Lower lobe of right lung (tissue), 2 donors: ENCODE results near the gene BANF2. TPM values are rescaled to one million over a fixed set of nuclear protein-coding genes. Genes with fewer than 3 reads are reported as not detected.
A peak's percentile ranks its signal among the peaks of the same experiment; 100 is the strongest.

Experiments used
- ATAC-seq, 2 donors: fragments of 200-7000 bp; cut with Tn5 transposase; one replicate each; pipeline ENCODE4 v1.9.1; 2020 to 2022; ENCODE audit warnings: mild to moderate bottlenecking in 2 of 2, moderate library complexity in 2 of 2
- DNase-seq: peaks from one replicate; pipeline ENCODE4 v3.0.0-alpha.2; 2020
- H3K27ac ChIP-seq: fragments of 200-600 bp; one replicate; pipeline ENCODE4 v1.8.0; 2022
- H3K27me3 ChIP-seq: fragments of 200-600 bp; one replicate; pipeline ENCODE4 v1.8.0; 2022; ENCODE audit warnings: low read depth
- H3K36me3 ChIP-seq: fragments of 200-600 bp; one replicate; pipeline ENCODE4 v1.8.0; 2022; ENCODE audit warnings: mild to moderate bottlenecking
- H3K4me1 ChIP-seq: fragments of 200-600 bp; one replicate; pipeline ENCODE4 v1.8.0; 2022
- H3K4me3 ChIP-seq: fragments of 200-600 bp; one replicate; pipeline ENCODE4 v1.8.0; 2022; ENCODE audit warnings: mild to moderate bottlenecking
- H3K9me3 ChIP-seq: fragments of 200-600 bp; one replicate; pipeline ENCODE4 v1.8.0; 2022
- intact Hi-C: fragments of 100-400 bp; cut with DNase I; formaldehyde crosslinking; loops from one replicate; pipeline ENCODE4 v1.11.0; 2022
- total RNA-seq: library from RNA; stranded (reverse); fragmentation: NEBNext Ultra II Directional; extraction: Animal tissue kit (Norgen Biotek cat#: 25700); gene quantifications from one replicate; pipeline ENCODE4 v1.2.1, GENCODE V29; 2021
- TF ChIP-seq, protein P1 (sequence below): fragments of 200-600 bp; IDR thresholded peaks from one replicate; pipeline ENCODE4 v1.8.0; 2022; ENCODE audit warnings: antibody characterized with exemption, mild to moderate bottlenecking
- donor health status: DM: no; HTN: yes; CAD: no; lungs with severe emphysema.

BANF2 gene
- total RNA-seq, 1 donor from 2014 or later: not detected

DNA sequence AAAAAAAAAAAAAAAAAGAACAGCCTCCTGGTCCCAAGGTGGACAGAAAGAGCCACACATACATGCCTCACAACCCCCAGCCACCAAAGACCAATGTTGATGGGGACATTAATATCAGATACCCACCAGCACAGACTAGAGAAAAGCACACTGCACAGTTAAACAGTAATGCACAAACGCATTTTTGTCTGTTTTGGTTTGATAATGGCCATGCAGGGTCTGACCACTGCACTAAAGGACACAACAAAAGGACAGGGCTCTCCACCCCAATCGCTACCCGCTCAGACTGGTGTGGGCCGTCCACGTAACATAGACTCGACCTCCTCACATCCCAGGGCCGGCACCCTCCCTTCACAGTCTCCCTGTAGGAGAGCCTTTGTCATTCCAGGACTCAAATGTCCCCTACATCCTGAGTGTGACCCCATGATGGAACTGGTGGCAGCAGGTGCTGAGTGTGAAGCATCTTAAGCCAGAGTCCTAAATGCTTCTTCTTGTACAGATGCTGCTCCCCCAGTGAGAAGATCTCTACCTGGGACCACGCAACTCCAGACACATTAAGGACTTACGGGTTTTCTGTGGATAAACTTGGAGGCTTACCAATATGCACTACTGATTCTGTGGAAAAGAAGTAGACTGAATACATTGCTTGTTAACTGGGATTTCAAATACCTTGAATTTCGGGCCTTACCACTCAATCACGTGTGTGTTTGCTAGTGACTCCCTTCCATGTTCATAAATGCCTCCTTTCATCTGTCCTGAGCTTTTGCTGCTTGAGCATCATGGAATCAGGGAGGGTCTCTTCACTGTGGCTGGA is 45.7 kb upstream of the BANF2 start:
- peaks cover 40% of the 10 kb centered on the region for H3K36me3 ChIP-seq
- no peak overlapping the region for H3K4me3 ChIP-seq
- H3K4me1 ChIP-seq: peaks cover 44% of the 10 kb centered on the region
- DNase-seq: no peak
- intact Hi-C loops: loop anchor here (10.0 kb wide), 1 partner anchor 241 kb away; no protein-coding TSS in a partner anchor
- no peak for ATAC-seq
- no peaks in the 10 kb centered on the region for H3K9me3 ChIP-seq
- no peak overlapping the region for H3K27ac ChIP-seq
- H3K27me3 ChIP-seq: no peaks in the 10 kb centered on the region
- TF ChIP-seq, protein P1, sequence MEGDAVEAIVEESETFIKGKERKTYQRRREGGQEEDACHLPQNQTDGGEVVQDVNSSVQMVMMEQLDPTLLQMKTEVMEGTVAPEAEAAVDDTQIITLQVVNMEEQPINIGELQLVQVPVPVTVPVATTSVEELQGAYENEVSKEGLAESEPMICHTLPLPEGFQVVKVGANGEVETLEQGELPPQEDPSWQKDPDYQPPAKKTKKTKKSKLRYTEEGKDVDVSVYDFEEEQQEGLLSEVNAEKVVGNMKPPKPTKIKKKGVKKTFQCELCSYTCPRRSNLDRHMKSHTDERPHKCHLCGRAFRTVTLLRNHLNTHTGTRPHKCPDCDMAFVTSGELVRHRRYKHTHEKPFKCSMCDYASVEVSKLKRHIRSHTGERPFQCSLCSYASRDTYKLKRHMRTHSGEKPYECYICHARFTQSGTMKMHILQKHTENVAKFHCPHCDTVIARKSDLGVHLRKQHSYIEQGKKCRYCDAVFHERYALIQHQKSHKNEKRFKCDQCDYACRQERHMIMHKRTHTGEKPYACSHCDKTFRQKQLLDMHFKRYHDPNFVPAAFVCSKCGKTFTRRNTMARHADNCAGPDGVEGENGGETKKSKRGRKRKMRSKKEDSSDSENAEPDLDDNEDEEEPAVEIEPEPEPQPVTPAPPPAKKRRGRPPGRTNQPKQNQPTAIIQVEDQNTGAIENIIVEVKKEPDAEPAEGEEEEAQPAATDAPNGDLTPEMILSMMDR: no peak

DNA sequence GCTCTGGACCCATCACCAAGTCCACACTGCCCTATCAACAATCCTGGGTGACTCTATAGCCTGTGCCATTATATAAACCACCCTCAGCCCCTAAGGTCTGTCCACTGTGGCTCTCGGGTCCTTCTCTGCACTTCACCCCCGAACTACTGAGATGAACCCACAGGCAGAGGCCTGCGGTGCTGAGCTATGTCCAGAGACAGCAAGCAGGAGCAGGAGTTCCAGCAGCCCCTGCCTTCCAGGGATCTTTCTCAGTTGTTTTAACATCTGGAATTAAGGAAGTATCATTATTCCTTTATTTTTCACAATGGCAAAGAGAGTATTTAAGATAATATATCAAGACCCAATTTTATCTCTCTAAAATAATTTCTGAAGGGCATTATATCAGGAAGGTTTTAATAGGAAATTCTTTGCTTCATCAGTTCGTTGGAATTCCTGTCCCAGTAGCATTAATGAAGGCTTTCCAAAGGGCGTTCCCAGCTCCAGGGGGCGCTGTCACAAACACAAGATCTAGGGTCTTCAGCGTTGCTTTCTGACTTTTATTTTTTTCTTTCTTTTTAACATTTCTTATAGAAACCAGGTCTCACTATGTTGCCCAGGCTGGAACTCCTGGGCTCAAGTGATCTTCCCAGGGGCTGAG is 45.0 kb upstream of the BANF2 start:
- Histone ChIP-seq H3K27ac (no peak overlapping the region), H3K4me3 (no peak overlapping the region), H3K27me3 (no peaks in the 10 kb centered on the region), H3K4me1 (peaks cover 37% of the 10 kb centered on the region), H3K9me3 (no peaks in the 10 kb centered on the region), H3K36me3 (peaks cover 43% of the 10 kb centered on the region)
- TF ChIP-seq, protein P1: peak; percentile 63
- ATAC-seq (no peak), DNase-seq (no peak)
- intact Hi-C loops: loop anchor here (10.0 kb wide), 1 partner anchor 240 kb away; no protein-coding TSS in a partner anchor

DNA sequence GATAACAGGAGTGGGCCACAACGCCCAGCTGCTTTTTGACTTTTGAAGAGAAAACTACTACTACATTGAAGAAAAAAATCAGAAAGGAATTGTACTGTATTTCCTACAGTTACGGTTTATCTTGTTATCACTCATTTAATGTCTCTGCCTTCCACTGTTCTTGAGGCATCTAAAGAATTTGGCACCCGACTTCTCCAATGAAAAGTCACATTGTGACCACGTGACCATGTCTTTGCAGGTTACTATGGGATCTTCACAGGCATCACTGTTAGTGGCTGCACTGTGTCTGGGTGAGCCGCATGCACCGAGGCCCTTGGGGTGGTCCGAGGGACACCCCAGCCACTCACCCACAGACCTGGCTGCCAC is 44.5 kb upstream of the BANF2 start:
- DNase-seq (no peak), ATAC-seq (no peak)
- TF ChIP-seq, protein P1: no peak
- Histone ChIP-seq H3K4me1 (peaks cover 32% of the 10 kb centered on the region), H3K36me3 (peaks cover 47% of the 10 kb centered on the region), H3K27ac (no peak overlapping the region), H3K9me3 (no peaks in the 10 kb centered on the region), H3K4me3 (no peak overlapping the region), H3K27me3 (no peaks in the 10 kb centered on the region)
- intact Hi-C loops: loop anchor here (10.0 kb wide), 1 partner anchor 240 kb away; no protein-coding TSS in a partner anchor

DNA sequence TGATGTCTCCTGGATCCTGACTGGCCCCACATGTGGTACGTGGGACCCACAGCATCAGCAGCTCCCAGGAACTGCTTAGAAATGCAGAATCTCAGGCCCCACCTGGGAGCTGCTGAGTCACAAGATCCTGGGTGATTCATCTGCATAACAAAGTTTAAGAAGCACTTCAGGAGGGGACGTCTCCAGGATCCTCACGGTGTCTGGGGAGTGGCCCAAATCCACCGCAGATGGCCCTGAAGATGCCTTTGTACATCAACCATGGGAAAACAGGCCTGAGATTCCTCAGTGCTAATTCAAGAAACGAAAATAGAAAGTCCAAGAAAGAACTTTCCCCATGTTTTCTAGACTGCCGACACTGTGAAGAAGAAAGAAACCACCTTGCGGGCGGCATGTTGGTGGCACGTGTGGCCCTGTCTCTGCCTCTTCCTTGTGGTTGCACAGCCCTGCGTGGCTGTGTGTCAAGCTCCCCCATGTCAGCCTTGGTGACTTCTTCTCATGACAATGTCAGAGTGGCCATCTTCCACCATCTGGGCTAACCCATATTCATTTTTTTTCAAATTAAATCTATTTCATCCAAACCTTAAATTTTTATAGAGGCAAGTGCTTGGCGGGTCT is 43.8 kb upstream of the BANF2 start:
- peaks cover 25% of the 10 kb centered on the region for H3K4me1 ChIP-seq
- H3K27ac ChIP-seq: no peak overlapping the region

More for the DNA sequence above, 43.8 kb upstream of the BANF2 start:
- ATAC-seq (no peak), DNase-seq (no peak)
- peaks cover 47% of the 10 kb centered on the region for H3K36me3 ChIP-seq
- intact Hi-C loops: loop anchor here (10.0 kb wide), 1 partner anchor 239 kb away; no protein-coding TSS in a partner anchor
- H3K9me3 ChIP-seq: no peaks in the 10 kb centered on the region
- no peak overlapping the region for H3K4me3 ChIP-seq
- H3K27me3 ChIP-seq: no peaks in the 10 kb centered on the region
- TF ChIP-seq, protein P1: no peak
